Endodermal cell (in vitro differentiated cells): ENCODE data around the gene KCNN1. TPM values are rescaled to one million over a fixed set of nuclear protein-coding genes. Genes with fewer than 3 reads are reported as not detected.

ENCODE experiments used
- DNase-seq: peaks from one replicate; pipeline ENCODE4 v3.0.0-alpha.2; 2017
- H3K27ac ChIP-seq: 2 replicates; pipeline ENCODE4 v1.5.1; 2013; ENCODE audit warnings: mild to moderate bottlenecking, low read depth, low read length, moderate library complexity
- H3K27me3 ChIP-seq: 2 replicates; pipeline ENCODE4 v1.6.1; 2013; ENCODE audit warnings: mild to moderate bottlenecking, low read length, moderate library complexity; ENCODE audit not compliant: insufficient read depth, control insufficient read depth, poor library complexity, severe bottlenecking
- H3K36me3 ChIP-seq: 2 replicates; pipeline ENCODE4 v1.7.0; 2013; ENCODE audit warnings: mild to moderate bottlenecking, low read length, moderate library complexity; ENCODE audit not compliant: control insufficient read depth, insufficient read depth
- H3K4me1 ChIP-seq: one replicate; pipeline ENCODE4 v1.7.0; 2013; ENCODE audit warnings: low read length; ENCODE audit not compliant: control insufficient read depth, insufficient read depth
- H3K4me3 ChIP-seq: 2 replicates; pipeline ENCODE4 v1.5.1; 2013; ENCODE audit warnings: mild to moderate bottlenecking, low read length, moderate library complexity
- H3K9ac ChIP-seq: 2 replicates; pipeline ENCODE4 v1.6.1; 2013; ENCODE audit warnings: mild to moderate bottlenecking, low read length, moderate library complexity; ENCODE audit not compliant: poor library complexity, severe bottlenecking; ENCODE audit errors: extremely low read depth
- H3K9me3 ChIP-seq: 2 replicates; pipeline ENCODE4 v1.6.1; 2013; ENCODE audit warnings: mild to moderate bottlenecking, low read length, moderate library complexity; ENCODE audit not compliant: control insufficient read depth
- H3K27ac Mint-ChIP-seq: 2 replicates; pipeline ENCODE4 v1.8.0; 2020; ENCODE audit warnings: mixed read lengths
- H3K27me3 Mint-ChIP-seq: 2 replicates; pipeline ENCODE4 v1.8.0; 2021; ENCODE audit warnings: mild to moderate bottlenecking, mixed read lengths; ENCODE audit not compliant: insufficient read depth
- H3K36me3 Mint-ChIP-seq: 2 replicates; pipeline ENCODE4 v1.8.0; 2020; ENCODE audit warnings: low read depth, mixed read lengths
- H3K4me1 Mint-ChIP-seq: 2 replicates; pipeline ENCODE4 v1.8.0; 2020; ENCODE audit warnings: mixed read lengths
- H3K4me3 Mint-ChIP-seq: 2 replicates; pipeline ENCODE4 v1.8.0; 2020; ENCODE audit warnings: mild to moderate bottlenecking, moderate library complexity, mixed read lengths
- H3K9me3 Mint-ChIP-seq: 2 replicates; pipeline ENCODE4 v1.8.0; 2020; ENCODE audit warnings: mild to moderate bottlenecking, mixed read lengths
- CTCF ChIP-seq: fragments of 200-600 bp; sonication (generic); conservative IDR thresholded peaks from 2 replicates; pipeline ENCODE4 v1.5.0; 2021; ENCODE audit warnings: antibody characterized with exemption, mild to moderate bottlenecking
- WGBS, 2 experiments: methylation state at CpG; one replicate each; pipeline versions ENCODE4 v1.1.5 to v1.1.7; 2013; ENCODE audit warnings: missing lambda C conversion rate in 2 of 2, mixed read lengths in 1 of 2; ENCODE audit not compliant: insufficient coverage in 1 of 2, insufficient read length in 1 of 2; 5-methylcytosine and 5-hydroxymethylcytosine counted together
- total RNA-seq, 2 donors: library from RNA; stranded (reverse); fragmentation: NEBNext Ultra II Directional in 1 of 2; extraction: Animal tissue kit (Norgen Biotek cat#: 25700) in 1 of 2; gene quantifications; 2 replicates in 1 of 2; 3 replicates in 1 of 2; pipeline ENCODE4 v1.2.1, GENCODE V29; 2021

The KCNN1 gene
- total RNA-seq, 2 donors from 2014 or later = 5.8 to 8.2 TPM

- no peaks in the 10 kb centered on the region for H3K36me3 ChIP-seq
- 87 to 100% methylated on average over 2 to 14 of the region's 16 CpGs for WGBS, 2 experiments
- no peak for DNase-seq
- H3K27me3 ChIP-seq = no peaks in the 10 kb centered on the region
- TF ChIP-seq CTCF = no peak
- Mint-ChIP-seq H3K4me3 (no peak overlapping the region), H3K36me3 (peaks cover under 1% of the 10 kb centered on the region), H3K4me1 (no peaks in the 10 kb centered on the region), H3K27ac (no peak overlapping the region), H3K9me3 (no peaks in the 10 kb centered on the region), H3K27me3 (no peaks in the 10 kb centered on the region)
- no peaks in the 10 kb centered on the region for H3K4me1 ChIP-seq
- H3K9ac ChIP-seq = no peak overlapping the region
- H3K4me3 ChIP-seq = no peak overlapping the region
- H3K27ac ChIP-seq = no peak overlapping the region
- H3K9me3 ChIP-seq = no peaks in the 10 kb centered on the region
Measured at GRCh38 chr19:18020212-18021085, 53.5 kb downstream of the KCNN1 start.

- no peak overlapping the region for H3K4me3 Mint-ChIP-seq
- H3K27me3 Mint-ChIP-seq = no peaks in the 10 kb centered on the region
- H3K9ac ChIP-seq = no peak overlapping the region
- no peak overlapping the region for H3K4me3 ChIP-seq
- H3K27ac Mint-ChIP-seq = no peak overlapping the region
- no peaks in the 10 kb centered on the region for H3K27me3 ChIP-seq
- H3K36me3 ChIP-seq = no peaks in the 10 kb centered on the region
- H3K9me3 Mint-ChIP-seq = no peaks in the 10 kb centered on the region
- H3K36me3 Mint-ChIP-seq = no peaks in the 10 kb centered on the region
- DNase-seq = no peak
- H3K27ac ChIP-seq = no peak overlapping the region
- no peaks in the 10 kb centered on the region for H3K4me1 Mint-ChIP-seq
- 94% methylated on average over 7 to 21 of the region's 21 CpGs for WGBS, 2 experiments
- TF ChIP-seq CTCF = no peak
- no peaks in the 10 kb centered on the region for H3K4me1 ChIP-seq
- H3K9me3 ChIP-seq = no peaks in the 10 kb centered on the region
Measured at GRCh38 chr19:18021121-18021755, 54.3 kb downstream of the KCNN1 start.

GRCh38 chr19:18023622-18024251 is 56.8 kb downstream of the KCNN1 start:
- Histone ChIP-seq H3K27me3 (no peaks in the 10 kb centered on the region), H3K9me3 (no peaks in the 10 kb centered on the region), H3K27ac (no peak overlapping the region), H3K36me3 (no peaks in the 10 kb centered on the region), H3K4me3 (no peak overlapping the region), H3K9ac (no peak overlapping the region), H3K4me1 (no peaks in the 10 kb centered on the region)
- Mint-ChIP-seq H3K27me3 (peaks cover 3% of the 10 kb centered on the region), H3K36me3 (no peaks in the 10 kb centered on the region), H3K9me3 (no peaks in the 10 kb centered on the region), H3K4me3 (no peak overlapping the region), H3K27ac (no peak overlapping the region), H3K4me1 (no peaks in the 10 kb centered on the region)
- TF ChIP-seq CTCF = no peak
- DNase-seq = no peak
- WGBS, 2 experiments = 85 to 87% methylated on average over 11 to 23 of the region's 23 CpGs
